Posterior vena cava (tissue), 2 donors: Measurements from ENCODE around the gene PNPLA6. TPM values are rescaled to one million over a fixed set of nuclear protein-coding genes. Genes with fewer than 3 reads are reported as not detected.

ENCODE experiments used
- total RNA-seq, 2 donors: library from RNA; stranded (reverse); fragmentation: NEBNext Ultra II Directional; extraction: Animal tissue kit (Norgen Biotek cat#: 25700); gene quantifications; one replicate each; pipeline ENCODE4 v1.2.1, GENCODE V29; 2021
- donor health status: DM: yes; HTN: yes; CAD: no.
- donor health status: DM: yes; HTN: yes; CAD: no.

PNPLA6 gene
- total RNA-seq, 2 donors from 2014 or later = 78.0 to 79.3 TPM

Other genes with a start within 250 kb of the PNPLA6 start
- gene INSR, start 241.3 kb upstream of the PNPLA6 start, total RNA-seq = 10 to 100 TPM; 47.5 to 63.0 TPM
- gene ARHGEF18, start 186.8 kb upstream of the PNPLA6 start, total RNA-seq = 10 to 100 TPM; 17.6 to 19.9 TPM
- 1 to 10 TPM; 2.7 to 4.1 TPM for gene PEX11G, start 46.7 kb upstream of the PNPLA6 start, total RNA-seq
- gene ZNF358, start 19.6 kb upstream of the PNPLA6 start, total RNA-seq = 10 to 100 TPM; 52.3 to 55.0 TPM
- gene MCOLN1, start 13.1 kb upstream of the PNPLA6 start, total RNA-seq = 10 to 100 TPM; 23.1 to 26.1 TPM
- not detected for gene CAMSAP3, start 60.1 kb downstream of the PNPLA6 start, total RNA-seq
- gene XAB2, start 93.8 kb downstream of the PNPLA6 start, total RNA-seq = 10 to 100 TPM; 19.4 to 23.0 TPM
- gene PET100, start 94.1 kb downstream of the PNPLA6 start, total RNA-seq = 10 to 100 TPM; 65.8 TPM
- not detected for gene PCP2, start 98.0 kb downstream of the PNPLA6 start, total RNA-seq
- 10 to 100 TPM; 22.5 to 32.4 TPM for gene STXBP2, start 101.4 kb downstream of the PNPLA6 start, total RNA-seq
- gene RETN, start 133.3 kb downstream of the PNPLA6 start, total RNA-seq = 1 to 10 TPM; 1.2 to 2.9 TPM
- gene MCEMP1, start 141.4 kb downstream of the PNPLA6 start, total RNA-seq = 1 to 10 TPM; 2.2 to 3.0 TPM
- 10 to 100 TPM; 71.9 to 83.5 TPM for gene TRAPPC5, start 145.1 kb downstream of the PNPLA6 start, total RNA-seq
- under 1 TPM; 0.23 to 0.71 TPM for gene FCER2, start 166.4 kb downstream of the PNPLA6 start, total RNA-seq
- gene CLEC4G, start 196.4 kb downstream of the PNPLA6 start, total RNA-seq = 1 to 10 TPM; 2.2 to 6.6 TPM
- gene CD209, start 211.8 kb downstream of the PNPLA6 start, total RNA-seq = 10 to 100 TPM; 13.4 to 23.0 TPM
- gene CLEC4M, start 227.5 kb downstream of the PNPLA6 start, total RNA-seq = under 1 TPM in 1 of 2 donors, not detected in 1; 0.38 TPM